Measurements from ENCODE around the gene SHB.

Gene SHB

DNA sequence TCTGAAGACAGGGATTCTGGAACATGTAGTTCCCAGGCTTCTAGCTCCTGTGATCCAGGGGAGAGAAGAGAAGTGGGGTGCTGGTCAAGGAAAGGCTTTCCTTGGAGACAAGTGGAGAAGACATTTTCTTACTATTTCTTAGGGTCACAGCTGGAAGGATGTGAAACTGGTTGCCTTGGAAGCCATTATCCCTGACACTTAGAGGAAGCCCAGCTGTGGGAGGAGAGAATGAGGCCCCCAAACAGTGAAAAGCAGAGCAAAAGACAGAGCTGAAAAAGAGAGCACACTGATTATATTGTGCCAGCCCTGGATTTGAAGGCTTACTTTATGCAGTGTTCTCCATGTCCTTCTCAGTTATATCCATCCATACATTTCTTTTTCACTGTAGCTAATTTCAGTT, 17.5 kb upstream of the SHB start:
- no peak for DNase-seq (ENCODE audit: low read depth)

GRCh38 chr9:38085308-38085707, 16.3 kb upstream of the SHB start:
- DNase-seq (ENCODE audit: low read depth): no peak

DNA sequence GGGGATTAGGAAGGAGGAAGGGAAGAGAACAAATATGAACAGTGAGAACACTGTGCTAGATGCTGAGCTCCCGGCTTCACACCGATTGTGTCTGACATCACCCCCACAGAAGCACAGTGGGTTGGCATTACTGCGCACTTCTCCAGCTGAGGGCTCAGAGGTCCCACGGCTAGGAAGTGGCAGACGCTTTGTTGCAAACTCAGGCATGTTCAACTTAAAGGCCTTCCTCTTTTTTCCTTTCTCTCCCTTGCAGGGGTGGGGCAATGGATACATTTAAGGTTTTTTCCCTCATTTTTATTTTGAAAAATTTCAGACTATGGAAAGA, 15.5 kb upstream of the SHB start:
- no peak for DNase-seq (ENCODE audit: low read depth)

GRCh38 chr9:38083858-38084555, 15.0 kb upstream of the SHB start:
- DNase-seq (ENCODE audit: low read depth): no peak

- no peak for DNase-seq (ENCODE audit: low read depth)
These were observed 13.6 kb upstream of the SHB start for GRCh38 chr9:38082446-38083287.

DNA sequence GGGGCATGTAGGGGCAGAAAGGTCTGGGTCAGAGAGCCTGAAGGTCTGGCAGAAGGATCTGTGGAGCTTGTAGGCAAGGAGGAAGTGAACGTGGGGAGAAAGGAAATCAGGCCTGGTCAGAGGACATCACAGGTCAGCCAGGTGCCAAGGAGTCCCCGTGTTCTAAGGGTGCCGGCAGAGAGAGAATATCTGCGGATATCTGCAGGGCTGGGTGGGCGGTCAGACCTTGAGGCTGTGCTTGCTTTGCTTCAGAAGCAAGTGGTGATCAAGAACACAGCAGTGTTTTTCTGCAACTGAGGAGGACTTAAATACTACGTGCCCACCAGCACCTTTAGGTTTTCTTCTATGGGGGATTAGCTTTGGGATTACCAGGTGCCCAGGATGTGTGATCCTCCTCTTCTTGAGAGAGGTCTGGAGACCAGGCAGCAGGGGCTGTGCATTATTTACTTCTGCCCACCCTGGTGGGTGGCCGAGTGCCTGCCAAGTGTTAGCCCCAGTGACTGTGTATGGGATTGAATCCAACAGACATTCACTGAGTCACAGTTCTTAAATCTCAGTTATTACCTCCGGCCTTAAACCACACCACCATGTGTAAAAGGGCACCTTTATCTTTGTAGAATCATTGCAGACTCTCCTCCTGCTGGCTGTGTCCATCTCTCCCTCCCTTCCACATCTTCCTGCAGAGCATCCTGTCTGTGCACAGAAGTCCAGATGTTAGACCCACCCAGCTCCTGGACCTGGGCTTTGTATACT, 12.5 kb upstream of the SHB start:
- DNase-seq (ENCODE audit: low read depth): no peak

GRCh38 chr9:38079461-38080031, 10.5 kb upstream of the SHB start:
- DNase-seq (ENCODE audit: low read depth): no peak

- no peak for DNase-seq (ENCODE audit: low read depth)
These were observed 6.2 kb upstream of the SHB start for GRCh38 chr9:38075272-38075671.

- no peak for DNase-seq (ENCODE audit: low read depth)
These were observed 5.5 kb upstream of the SHB start for GRCh38 chr9:38074441-38074961.

GRCh38 chr9:38073882-38074281, 4.9 kb upstream of the SHB start:
- no peak for DNase-seq (ENCODE audit: low read depth)

- DNase-seq (ENCODE audit: low read depth): no peak
These were observed 2.6 kb upstream of the SHB start for GRCh38 chr9:38071470-38072134.

- DNase-seq (ENCODE audit: low read depth): no peak
These were observed 957 bp downstream of the SHB start for GRCh38 chr9:38067859-38068681.

- no peak for DNase-seq (ENCODE audit: low read depth)
These were observed 1.8 kb downstream of the SHB start for GRCh38 chr9:38066914-38067858.

GRCh38 chr9:38066197-38066913, 2.7 kb downstream of the SHB start:
- DNase-seq (ENCODE audit: low read depth): no peak

DNA sequence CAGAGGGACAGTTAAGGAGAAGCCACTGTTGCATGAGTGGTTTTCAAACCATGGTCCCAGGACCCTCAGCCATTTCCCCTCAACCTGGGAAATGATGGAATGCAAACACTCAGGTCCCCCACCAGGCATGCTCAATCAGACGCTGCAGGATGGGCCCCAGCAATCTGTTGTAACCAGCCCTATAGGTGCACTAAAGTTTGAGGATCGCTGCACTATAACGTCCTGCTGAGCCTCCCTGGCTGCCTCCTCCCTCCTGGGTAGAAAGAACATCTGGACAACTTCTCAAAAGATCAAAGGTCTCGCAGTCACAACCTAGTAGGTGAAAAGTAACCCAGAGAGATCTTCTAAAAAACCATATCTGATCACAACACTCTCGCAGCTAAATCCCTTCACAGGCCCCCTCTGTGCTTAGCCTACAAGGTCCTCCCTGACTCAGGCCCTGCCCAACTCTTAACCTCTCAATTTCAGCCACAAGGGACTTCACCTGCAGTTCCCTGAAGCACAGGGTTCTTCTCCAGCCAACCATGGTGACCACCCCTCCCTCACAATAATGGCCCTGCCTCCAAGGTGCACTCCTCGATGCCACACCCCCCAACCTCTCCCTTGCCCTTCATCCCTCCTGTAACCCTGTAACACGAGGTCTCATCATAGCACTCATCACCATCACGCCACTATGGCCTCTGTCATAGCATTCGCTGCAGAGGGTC, 3.5 kb downstream of the SHB start:
- DNase-seq (ENCODE audit: low read depth): no peak

DNA sequence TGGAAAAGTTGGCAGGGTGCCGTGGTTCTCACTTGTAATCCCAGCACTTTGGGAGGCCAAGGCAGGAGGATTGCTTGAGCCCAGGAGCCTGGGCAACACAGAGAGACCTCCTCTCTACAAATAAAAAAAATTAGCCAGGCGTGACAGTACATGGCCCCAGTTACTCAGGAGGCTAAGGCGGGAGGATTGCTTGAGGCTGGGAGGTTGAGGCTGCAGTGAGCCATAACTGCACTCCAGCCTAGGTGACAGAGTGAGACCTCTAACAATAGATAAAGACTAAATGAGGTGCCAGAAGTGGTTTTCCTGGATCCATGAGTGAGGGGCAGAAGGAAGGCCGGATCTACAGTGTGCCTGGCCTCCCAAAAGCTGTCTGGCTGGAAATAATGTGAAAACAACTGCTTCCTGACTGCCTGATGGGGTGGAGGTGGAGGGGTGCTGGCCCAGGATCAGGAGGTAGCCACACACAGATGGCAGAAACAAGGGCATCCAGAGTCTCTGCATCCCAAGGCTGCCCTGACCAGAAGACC, 4.1 kb downstream of the SHB start:
- DNase-seq (ENCODE audit: low read depth): no peak

DNA sequence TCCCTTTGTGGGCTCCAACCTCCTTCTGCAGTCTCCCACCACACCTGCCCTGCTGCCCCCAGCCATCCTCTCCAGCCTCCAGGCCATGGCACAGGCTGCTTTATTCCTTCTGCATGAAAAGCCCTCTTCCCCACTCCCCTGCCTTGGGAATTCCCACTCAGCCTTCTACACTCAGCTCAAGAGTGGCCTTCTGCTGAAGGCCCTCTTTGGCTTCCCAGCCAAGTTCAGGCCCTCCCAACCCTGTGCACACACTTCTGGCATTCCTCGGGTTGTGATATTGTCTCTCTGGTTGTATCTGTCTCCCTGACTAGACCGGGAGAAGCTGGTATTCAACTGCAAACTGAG, 5.7 kb downstream of the SHB start:
- no peak for DNase-seq (ENCODE audit: low read depth)

Measured in stromal cell of bone marrow (primary cell).